Caco-2 (cell line): ENCODE data around the gene USP46. TPM values are rescaled to one million over a fixed set of nuclear protein-coding genes. Genes with fewer than 3 reads are reported as not detected.

Source experiments
- Bru-seq: library from RNA; stranded (reverse); fragments of 400-500 nt; gene quantifications from one replicate; lab custom pipeline; 2021; lab: Mats Ljungman, UMichigan
- BruChase-seq, 2 experiments: library from RNA; stranded (reverse); fragments of 400-500 nt; gene quantifications; one replicate each; lab custom pipeline; 2021; lab: Mats Ljungman, UMichigan
- BruUV-seq: library from RNA; stranded (reverse); fragments of 400-500 nt; replicated peaks from 2 replicates; lab custom pipeline; 2021; lab: Mats Ljungman, UMichigan
- CTCF ChIA-PET: fragments of 300-600 bp; sonication (Branson Sonifier 250); formaldehyde crosslinking; loops from one replicate; lab custom pipeline; 2022; ENCODE audit warnings: antibody characterized with exemption; lab: Charles Lee
- POLR2A ChIA-PET: fragments of 300-600 bp; sonication (Branson Sonifier 250); formaldehyde crosslinking; loops from one replicate; lab custom pipeline; 2022; ENCODE audit warnings: antibody characterized with exemption; lab: Charles Lee
- DNase-seq, 2 experiments: peaks; one replicate each; pipeline versions ENCODE4 v3.0.0 to v3.0.0-alpha.2; 2020 to 2022
- H3K27me3 ChIP-seq: replicated peaks from 2 replicates; pipeline ENCODE4 v1.6.0; 2011; ENCODE audit warnings: low read length; ENCODE audit not compliant: control insufficient read depth, insufficient read depth
- H3K36me3 ChIP-seq: 2 replicates; pipeline ENCODE4 v1.5.1; 2011; ENCODE audit warnings: low read length; ENCODE audit not compliant: control insufficient read depth, insufficient read depth
- H3K4me1 ChIP-seq: fragments of 250-450 bp; sonication (Bioruptor Pico); 2 replicates; pipeline ENCODE4 v1.5.1; 2020; ENCODE audit warnings: mild to moderate bottlenecking
- H3K4me3 ChIP-seq: 2 replicates; pipeline ENCODE4 v1.5.1; 2011; ENCODE audit warnings: low read depth, mild to moderate bottlenecking, control low read depth, low read length
- H3K9me3 ChIP-seq: fragments of 250-450 bp; sonication (Bioruptor Pico); 2 replicates; pipeline ENCODE4 v1.5.1; 2020; ENCODE audit warnings: mild to moderate bottlenecking, moderate library complexity
- H3K27ac Mint-ChIP-seq: one replicate; pipeline ENCODE4 v1.8.0; 2022; ENCODE audit warnings: mixed read lengths; ENCODE audit not compliant: unreplicated experiment
- H3K27me3 Mint-ChIP-seq: one replicate; pipeline ENCODE4 v1.8.0; 2022; ENCODE audit warnings: mixed read lengths; ENCODE audit not compliant: insufficient read depth, unreplicated experiment
- H3K36me3 Mint-ChIP-seq: one replicate; pipeline ENCODE4 v1.8.0; 2022; ENCODE audit warnings: mild to moderate bottlenecking, mixed read lengths; ENCODE audit not compliant: insufficient read depth, unreplicated experiment
- H3K4me1 Mint-ChIP-seq: one replicate; pipeline ENCODE4 v1.8.0; 2022; ENCODE audit warnings: low read depth, mixed read lengths; ENCODE audit not compliant: unreplicated experiment
- H3K4me3 Mint-ChIP-seq: one replicate; pipeline ENCODE4 v1.8.0; 2022; ENCODE audit warnings: mild to moderate bottlenecking, moderate library complexity, mixed read lengths; ENCODE audit not compliant: unreplicated experiment
- H3K9me3 Mint-ChIP-seq: one replicate; pipeline ENCODE4 v1.8.0; 2022; ENCODE audit warnings: mixed read lengths; ENCODE audit not compliant: unreplicated experiment
- intact Hi-C: fragments of 100-400 bp; cut with micrococcal nuclease; formaldehyde crosslinking; loops from one replicate; pipeline ENCODE4 v1.10.0; 2022; ENCODE audit not compliant: unreplicated experiment
- long read RNA-seq: library from polyadenylated mRNA; stranded (forward); transcript quantifications from one replicate; pipeline ENCODE4 v2.0.0, GENCODE V29; 2022
- total RNA-seq: library from RNA; stranded (reverse); gene quantifications from 2 replicates; pipeline ENCODE4 v1.2.3, GENCODE V29; 2022
- TF ChIP-seq, protein P1 (sequence below), 2 experiments: fragments of 200-600 bp in 1 of 2; IDR thresholded peaks; 1 replicate in 1 of 2; 2 replicates in 1 of 2; pipeline versions ENCODE4 v1.5.1 to v1.8.0; 2011 to 2022; ENCODE audit warnings: antibody characterized with exemption in 1 of 2, control low read depth in 1 of 2, inconsistent platforms in 1 of 2, low read depth in 1 of 2, low read length in 1 of 2, mild to moderate bottlenecking in 1 of 2, moderate library complexity in 1 of 2; ENCODE audit not compliant: insufficient read depth in 1 of 2, severe bottlenecking in 1 of 2, unreplicated experiment in 1 of 2

Gene USP46, protein sequence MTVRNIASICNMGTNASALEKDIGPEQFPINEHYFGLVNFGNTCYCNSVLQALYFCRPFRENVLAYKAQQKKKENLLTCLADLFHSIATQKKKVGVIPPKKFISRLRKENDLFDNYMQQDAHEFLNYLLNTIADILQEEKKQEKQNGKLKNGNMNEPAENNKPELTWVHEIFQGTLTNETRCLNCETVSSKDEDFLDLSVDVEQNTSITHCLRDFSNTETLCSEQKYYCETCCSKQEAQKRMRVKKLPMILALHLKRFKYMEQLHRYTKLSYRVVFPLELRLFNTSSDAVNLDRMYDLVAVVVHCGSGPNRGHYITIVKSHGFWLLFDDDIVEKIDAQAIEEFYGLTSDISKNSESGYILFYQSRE
- total RNA-seq: 26.4 and 32.2 TPM in 2 replicates
- Bru-seq, nascent RNA: percentile 79 among the genes with signal in this experiment
- percentile 82 among the genes with signal in this experiment for BruChase-seq, experiment 1, labeled RNA remaining after a 2-hour chase
- BruChase-seq, experiment 2, labeled RNA remaining after a 6-hour chase: percentile 83 among the genes with signal in this experiment
- long read RNA-seq, full-length matches to known transcripts: 9 of 21 reads
- long read RNA-seq, partial matches to known transcripts: 0 of 21 reads
- long read RNA-seq, other reads (novel, unspliced or antisense): 12 of 21 reads

DNA sequence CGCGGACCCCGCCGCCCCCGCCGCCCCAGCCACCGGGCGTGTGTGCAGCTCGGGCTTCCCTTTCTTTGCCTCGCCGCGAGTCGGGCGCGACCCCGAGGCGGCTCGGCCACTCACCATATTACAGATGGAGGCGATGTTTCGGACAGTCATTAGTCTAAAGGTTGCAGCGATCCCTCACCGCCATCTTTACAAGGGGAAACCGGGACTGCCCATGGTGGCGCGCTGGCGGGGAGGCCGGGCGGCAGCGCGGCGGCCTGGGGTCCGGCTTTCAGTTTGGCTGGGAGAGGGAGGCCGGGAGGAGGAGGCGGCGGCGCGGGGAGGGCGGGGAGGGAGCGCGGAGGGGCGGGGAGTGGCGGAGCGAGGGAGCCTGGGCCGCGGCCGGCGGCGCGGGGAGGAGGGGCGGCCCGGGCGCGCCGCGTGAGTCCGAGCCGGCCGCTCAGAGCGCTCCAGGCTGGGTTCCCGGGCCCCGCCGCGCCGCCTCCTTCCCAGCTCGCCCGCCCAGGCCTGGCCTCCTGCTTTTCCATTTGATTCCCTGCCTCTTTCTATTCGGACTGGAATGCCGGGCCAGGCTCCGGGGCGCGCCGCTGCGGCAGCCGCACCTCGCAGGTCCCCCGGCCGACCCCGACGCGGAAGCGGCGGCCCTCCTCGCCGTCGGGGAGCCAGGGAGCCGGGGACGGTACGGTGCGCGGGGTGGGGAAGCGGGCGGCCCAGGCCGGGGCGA, at the start of gene USP46:
Gene USP46, minus strand, starts transcription at position 301 of the 721 bp plus-strand sequence. Its CDS starts 151 bp downstream, at position 150.
- CTCF ChIA-PET: interaction anchor here (0.6 kb wide), 1 partner anchor 170 kb away, joined by 3 read pairs; no protein-coding TSS in a partner anchor
- Mint-ChIP-seq H3K9me3 (peaks cover 19% of the 10 kb centered on the region), H3K4me3 (peak within 1 kb of the TSS; percentile 84), H3K27ac (peak within 1 kb of the TSS; percentile 39), H3K27me3 (no peaks in the 10 kb centered on the region), H3K4me1 (peaks cover 36% of the 10 kb centered on the region), H3K36me3 (peaks cover 13% of the 10 kb centered on the region)
- Histone ChIP-seq H3K4me3 (peak within 1 kb of the TSS; percentile 77), H3K4me1 (peaks cover 16% of the 10 kb centered on the region; the same call in 1 of the 2 replicates), H3K36me3 (no peaks in the 10 kb centered on the region), H3K9me3 (peaks cover 15% of the 10 kb centered on the region; the same call in 1 of the 2 replicates), H3K27me3 (no peaks in the 10 kb centered on the region)
- peak; percentile 69 to 79 for DNase-seq
- POLR2A ChIA-PET: interaction anchor here (3.2 kb wide), 1 partner anchor 54 kb away, joined by 28 read pairs; no protein-coding TSS in a partner anchor
- intact Hi-C loops: loop anchor here (5.0 kb wide), 2 partner anchors 42 to 323 kb away; no protein-coding TSS in a partner anchor
- no TSS peak for BruUV-seq
- TF ChIP-seq, protein P1, sequence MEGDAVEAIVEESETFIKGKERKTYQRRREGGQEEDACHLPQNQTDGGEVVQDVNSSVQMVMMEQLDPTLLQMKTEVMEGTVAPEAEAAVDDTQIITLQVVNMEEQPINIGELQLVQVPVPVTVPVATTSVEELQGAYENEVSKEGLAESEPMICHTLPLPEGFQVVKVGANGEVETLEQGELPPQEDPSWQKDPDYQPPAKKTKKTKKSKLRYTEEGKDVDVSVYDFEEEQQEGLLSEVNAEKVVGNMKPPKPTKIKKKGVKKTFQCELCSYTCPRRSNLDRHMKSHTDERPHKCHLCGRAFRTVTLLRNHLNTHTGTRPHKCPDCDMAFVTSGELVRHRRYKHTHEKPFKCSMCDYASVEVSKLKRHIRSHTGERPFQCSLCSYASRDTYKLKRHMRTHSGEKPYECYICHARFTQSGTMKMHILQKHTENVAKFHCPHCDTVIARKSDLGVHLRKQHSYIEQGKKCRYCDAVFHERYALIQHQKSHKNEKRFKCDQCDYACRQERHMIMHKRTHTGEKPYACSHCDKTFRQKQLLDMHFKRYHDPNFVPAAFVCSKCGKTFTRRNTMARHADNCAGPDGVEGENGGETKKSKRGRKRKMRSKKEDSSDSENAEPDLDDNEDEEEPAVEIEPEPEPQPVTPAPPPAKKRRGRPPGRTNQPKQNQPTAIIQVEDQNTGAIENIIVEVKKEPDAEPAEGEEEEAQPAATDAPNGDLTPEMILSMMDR (IDR thresholded peaks at IDR 0.05; ENCODE audit: insufficient read depth in 1 of 2, low read depth in 1 of 2, low read length in 1 of 2, severe bottlenecking in 1 of 2, unreplicated experiment in 1 of 2): no peak

DNA sequence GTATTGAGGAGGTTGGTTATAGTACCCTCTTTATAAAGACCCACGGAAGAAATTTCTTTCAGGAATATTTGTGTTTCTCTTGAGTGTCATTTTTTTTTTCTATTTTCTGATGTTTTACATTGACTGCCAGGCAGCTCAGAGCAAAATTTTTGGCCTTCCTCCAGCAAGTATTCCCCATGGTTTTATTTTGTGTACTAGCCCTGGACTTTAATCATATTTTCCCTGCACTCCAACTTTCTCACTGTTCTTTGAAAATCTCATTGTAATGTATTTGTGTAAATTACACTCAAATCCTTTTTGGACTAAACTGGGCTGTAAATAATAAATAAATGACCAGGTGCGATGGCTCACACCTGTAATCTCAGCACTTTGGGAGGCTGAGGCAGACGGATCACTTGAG, 45.6 kb upstream of the USP46 start:
- Histone ChIP-seq H3K27me3 (no peaks in the 10 kb centered on the region), H3K9me3 (no peaks in the 10 kb centered on the region), H3K4me1 (no peaks in the 10 kb centered on the region), H3K36me3 (no peaks in the 10 kb centered on the region), H3K4me3 (no peak overlapping the region)
- Mint-ChIP-seq H3K36me3 (no peaks in the 10 kb centered on the region), H3K27ac (no peak overlapping the region), H3K4me3 (no peak overlapping the region), H3K9me3 (no peaks in the 10 kb centered on the region), H3K27me3 (peaks cover 3% of the 10 kb centered on the region), H3K4me1 (no peaks in the 10 kb centered on the region)
- TF ChIP-seq, protein P1 (IDR thresholded peaks at IDR 0.05; ENCODE audit: insufficient read depth in 1 of 2, low read depth in 1 of 2, low read length in 1 of 2, severe bottlenecking in 1 of 2, unreplicated experiment in 1 of 2): no peak
- BruUV-seq: no TSS peak
- intact Hi-C loops: no loop called here
- ChIA-PET POLR2A (no interaction called here), CTCF (no interaction called here)
- DNase-seq: no peak

DNA sequence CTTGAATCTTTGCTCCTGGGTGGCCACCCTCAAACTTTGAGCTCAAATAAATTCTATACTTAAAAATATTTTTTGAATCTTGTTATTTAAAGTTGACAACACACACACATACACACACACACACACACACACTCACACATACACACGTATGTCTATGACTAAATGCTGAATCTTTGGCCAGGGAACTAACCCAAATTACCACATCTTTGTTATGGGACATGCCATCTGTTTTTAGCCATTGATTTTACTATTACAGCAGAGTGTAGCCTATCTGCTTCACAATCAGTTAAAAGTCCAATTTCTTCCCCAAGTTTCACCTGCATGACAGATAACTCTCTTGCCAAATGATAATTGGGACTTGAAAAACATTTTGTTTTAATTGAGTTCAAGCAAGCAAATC, 45.0 kb upstream of the USP46 start:
- Histone ChIP-seq H3K27me3 (no peaks in the 10 kb centered on the region), H3K4me3 (no peak overlapping the region), H3K36me3 (no peaks in the 10 kb centered on the region), H3K4me1 (no peaks in the 10 kb centered on the region), H3K9me3 (no peaks in the 10 kb centered on the region)
- ChIA-PET CTCF (no interaction called here), POLR2A (no interaction called here)
- intact Hi-C loops: no loop called here
- H3K9me3 Mint-ChIP-seq: no peaks in the 10 kb centered on the region
- H3K36me3 Mint-ChIP-seq: no peaks in the 10 kb centered on the region
- no peaks in the 10 kb centered on the region for H3K4me1 Mint-ChIP-seq
- TF ChIP-seq, protein P1 (IDR thresholded peaks at IDR 0.05; ENCODE audit: insufficient read depth in 1 of 2, low read depth in 1 of 2, low read length in 1 of 2, severe bottlenecking in 1 of 2, unreplicated experiment in 1 of 2): no peak
- BruUV-seq: no TSS peak
- no peak overlapping the region for H3K4me3 Mint-ChIP-seq
- DNase-seq: no peak
- no peak overlapping the region for H3K27ac Mint-ChIP-seq
- no peaks in the 10 kb centered on the region for H3K27me3 Mint-ChIP-seq
